ENCODE measurements around the gene PLA2G4E. TPM values are rescaled to one million over a fixed set of nuclear protein-coding genes. Genes with fewer than 3 reads are reported as not detected.

Gene PLA2G4E
- total RNA-seq, 1 experiment from 2014 or later: 1.8 TPM

DNA sequence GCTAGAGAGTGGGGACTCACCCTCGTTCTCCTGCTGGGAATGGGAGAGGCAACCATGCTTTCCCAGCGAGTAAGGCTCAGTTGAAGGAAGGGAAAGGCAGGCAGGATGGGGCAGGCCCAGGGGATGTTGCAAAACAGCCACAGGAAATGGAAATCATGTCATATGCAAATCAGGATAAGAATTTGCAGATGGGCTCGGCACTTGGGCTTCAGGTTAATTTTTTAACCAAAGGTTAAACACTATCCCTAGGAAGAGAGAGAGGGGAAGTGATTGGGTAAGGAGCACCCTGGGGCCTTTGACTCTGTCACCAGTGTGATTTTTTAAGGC, 14.6 kb upstream of the PLA2G4E start:
- no peak for TF ChIP-seq CTCF (IDR thresholded peaks at IDR 0.05; ENCODE audit: insufficient read depth in 1 of 2, low read depth in 1 of 2, low read length in 1 of 2, severe bottlenecking in 1 of 2, unreplicated experiment in 1 of 2)
- Mint-ChIP-seq H3K27me3 (ENCODE audit: insufficient read depth, unreplicated experiment) (no peaks in the 10 kb centered on the region), H3K27ac (ENCODE audit: unreplicated experiment) (peak overlapping the region; percentile 57), H3K36me3 (ENCODE audit: insufficient read depth, unreplicated experiment) (no peaks in the 10 kb centered on the region), H3K9me3 (ENCODE audit: unreplicated experiment) (peaks cover 8% of the 10 kb centered on the region), H3K4me1 (ENCODE audit: low read depth, unreplicated experiment) (peaks cover 6% of the 10 kb centered on the region), H3K4me3 (ENCODE audit: unreplicated experiment) (no peak overlapping the region)
- ChIA-PET POLR2A (no interaction called here), CTCF (no interaction called here)
- H3K36me3 ChIP-seq (ENCODE audit: control insufficient read depth, insufficient read depth, low read length): no peaks in the 10 kb centered on the region; the same call in 1 of the 2 replicates
- no TSS peak for BruUV-seq (replicated peaks)
- H3K4me3 ChIP-seq (ENCODE audit: low read depth, low read length): no peak overlapping the region
- peak; percentile 60 to 80 for DNase-seq
- H3K9me3 ChIP-seq: no peaks in the 10 kb centered on the region; the same call in none of the 2 replicates
- no peaks in the 10 kb centered on the region for H3K27me3 ChIP-seq (replicated peaks; ENCODE audit: control insufficient read depth, insufficient read depth, low read length)
- intact Hi-C loops (cut with micrococcal nuclease; ENCODE audit: unreplicated experiment): loop anchor here (1.0 kb wide), 1 partner anchor 11 kb away; no protein-coding TSS in a partner anchor
- peaks cover 29% of the 10 kb centered on the region for H3K4me1 ChIP-seq

DNA sequence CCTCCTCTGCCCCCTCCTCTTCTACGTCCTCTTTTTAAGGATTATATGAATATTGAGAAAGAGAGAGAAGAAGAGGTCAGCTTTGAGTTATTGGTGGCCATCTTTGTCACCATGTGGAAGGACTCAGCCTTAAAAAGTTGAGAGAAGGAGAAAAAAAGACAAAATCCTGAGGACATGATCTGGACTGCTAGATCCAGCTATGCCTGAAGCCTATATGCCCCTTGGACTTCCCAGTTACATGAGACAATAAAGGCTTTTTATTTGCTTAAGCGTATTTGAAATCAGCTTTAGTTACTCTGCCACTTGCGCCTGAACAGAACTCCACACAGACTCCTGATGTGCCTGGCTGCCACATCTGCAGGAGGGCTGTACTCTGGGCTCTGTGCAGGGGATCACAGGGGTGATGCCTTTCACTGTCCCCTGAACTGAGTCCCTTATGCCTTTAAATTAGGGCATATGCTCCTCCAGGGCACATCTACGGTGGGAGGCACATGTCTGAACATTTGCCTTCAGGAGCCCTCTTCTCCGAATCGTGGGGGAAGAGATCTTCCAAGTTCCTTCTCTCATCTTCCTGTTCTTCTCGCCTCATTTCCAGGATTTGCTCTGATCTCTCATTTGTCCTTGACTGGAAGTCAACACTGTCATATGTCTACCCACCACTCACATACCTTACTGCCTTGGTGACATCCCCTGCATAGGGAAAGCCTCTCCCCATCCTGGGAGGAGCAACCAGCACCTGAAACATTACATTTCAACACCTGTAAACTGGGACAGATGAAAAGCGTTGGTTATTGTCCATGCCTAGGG, 14.0 kb upstream of the PLA2G4E start:
- Histone ChIP-seq H3K9me3 (no peaks in the 10 kb centered on the region; the same call in none of the 2 replicates), H3K4me1 (peaks cover 29% of the 10 kb centered on the region), H3K4me3 (ENCODE audit: low read depth, low read length) (no peak overlapping the region), H3K36me3 (ENCODE audit: control insufficient read depth, insufficient read depth, low read length) (no peaks in the 10 kb centered on the region; the same call in 1 of the 2 replicates), H3K27me3 (replicated peaks; ENCODE audit: control insufficient read depth, insufficient read depth, low read length) (no peaks in the 10 kb centered on the region)
- BruUV-seq (replicated peaks): TSS peak; percentile 95
- intact Hi-C loops (cut with micrococcal nuclease; ENCODE audit: unreplicated experiment): loop anchor here (1.0 kb wide), 1 partner anchor 11 kb away; no protein-coding TSS in a partner anchor
- CTCF ChIA-PET: no interaction called here
- DNase-seq: peak in 1 of 2 experiments; percentile 6
- H3K4me1 Mint-ChIP-seq (ENCODE audit: low read depth, unreplicated experiment): peaks cover 6% of the 10 kb centered on the region
- H3K36me3 Mint-ChIP-seq (ENCODE audit: insufficient read depth, unreplicated experiment): no peaks in the 10 kb centered on the region
- H3K27ac Mint-ChIP-seq (ENCODE audit: unreplicated experiment): peak overlapping the region; percentile 57
- no peaks in the 10 kb centered on the region for H3K27me3 Mint-ChIP-seq (ENCODE audit: insufficient read depth, unreplicated experiment)
- POLR2A ChIA-PET: interaction anchor here (0.6 kb wide), 1 partner anchor 491 kb away, joined by 5 read pairs; the partner anchor contains the start of gene RPAP1
- H3K9me3 Mint-ChIP-seq (ENCODE audit: unreplicated experiment): peaks cover 13% of the 10 kb centered on the region
- no peak for TF ChIP-seq CTCF (IDR thresholded peaks at IDR 0.05; ENCODE audit: insufficient read depth in 1 of 2, low read depth in 1 of 2, low read length in 1 of 2, severe bottlenecking in 1 of 2, unreplicated experiment in 1 of 2)
- no peak overlapping the region for H3K4me3 Mint-ChIP-seq (ENCODE audit: unreplicated experiment)

DNA sequence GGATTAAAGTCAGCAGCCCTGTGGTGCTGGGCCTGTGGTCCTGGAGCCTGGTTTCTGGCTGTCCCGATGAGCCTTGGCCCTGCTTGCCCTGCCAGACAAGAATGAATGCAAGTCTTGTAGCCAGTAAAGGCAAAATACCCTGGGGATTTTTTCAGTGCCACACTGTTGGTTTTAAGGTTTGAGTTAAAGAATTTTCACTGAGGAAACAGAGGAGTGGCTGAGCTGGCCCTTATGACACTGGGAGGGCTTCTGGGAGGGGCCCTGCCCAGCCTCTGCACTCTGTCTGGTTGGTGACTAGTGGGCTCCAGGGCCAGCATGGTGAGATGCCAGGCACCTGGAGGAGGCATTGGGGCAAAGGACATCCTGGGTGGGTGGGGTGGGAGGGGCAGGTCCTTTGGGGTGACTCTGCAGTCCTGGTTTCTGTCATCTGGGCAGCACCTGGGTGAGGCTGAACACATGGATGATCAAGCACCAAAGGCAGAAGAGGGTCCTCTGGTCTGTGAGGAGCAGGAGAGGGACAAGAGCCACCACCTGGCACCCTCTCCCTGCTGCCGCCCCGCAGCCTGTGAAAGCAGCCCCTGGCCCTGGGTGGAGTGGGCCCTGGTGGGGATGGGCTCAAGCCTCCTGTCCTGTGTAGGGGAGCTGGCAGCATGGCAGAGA, 12.5 kb upstream of the PLA2G4E start:
- no peaks in the 10 kb centered on the region for H3K27me3 Mint-ChIP-seq (ENCODE audit: insufficient read depth, unreplicated experiment)

More for the DNA sequence above, 12.5 kb upstream of the PLA2G4E start:
- H3K36me3 Mint-ChIP-seq (ENCODE audit: insufficient read depth, unreplicated experiment): no peaks in the 10 kb centered on the region
- BruUV-seq (replicated peaks): no TSS peak
- intact Hi-C loops (cut with micrococcal nuclease; ENCODE audit: unreplicated experiment): no loop called here
- H3K36me3 ChIP-seq (ENCODE audit: control insufficient read depth, insufficient read depth, low read length): no peaks in the 10 kb centered on the region; the same call in 1 of the 2 replicates
- no peak overlapping the region for H3K4me3 Mint-ChIP-seq (ENCODE audit: unreplicated experiment)
- no peaks in the 10 kb centered on the region; the same call in none of the 2 replicates for H3K9me3 ChIP-seq
- no peak for TF ChIP-seq CTCF (IDR thresholded peaks at IDR 0.05; ENCODE audit: insufficient read depth in 1 of 2, low read depth in 1 of 2, low read length in 1 of 2, severe bottlenecking in 1 of 2, unreplicated experiment in 1 of 2)
- no peak overlapping the region for H3K4me3 ChIP-seq (ENCODE audit: low read depth, low read length)
- ChIA-PET CTCF (no interaction called here), POLR2A (no interaction called here)
- peaks cover 19% of the 10 kb centered on the region for H3K9me3 Mint-ChIP-seq (ENCODE audit: unreplicated experiment)
- H3K27me3 ChIP-seq (replicated peaks; ENCODE audit: control insufficient read depth, insufficient read depth, low read length): no peaks in the 10 kb centered on the region
- peaks cover 6% of the 10 kb centered on the region for H3K4me1 Mint-ChIP-seq (ENCODE audit: low read depth, unreplicated experiment)
- peaks cover 29% of the 10 kb centered on the region for H3K4me1 ChIP-seq
- H3K27ac Mint-ChIP-seq (ENCODE audit: unreplicated experiment): peak overlapping the region; percentile 5
- peak in 1 of 2 experiments; percentile 13 for DNase-seq

Data from Caco-2 (cell line).